AG09319 (cell line): ENCODE results near the gene ALDH8A1.

Experiments
- DNase-seq: peaks from one replicate; pipeline ENCODE4 v3.0.0-alpha.2; 2010; ENCODE audit warnings: low read depth; ENCODE audit errors: extremely low read depth
- CTCF ChIP-seq: IDR thresholded peaks from 2 replicates; pipeline ENCODE4 v1.5.1; 2011; ENCODE audit warnings: low read depth, mild to moderate bottlenecking, inconsistent platforms, low read length, moderate library complexity

Gene ALDH8A1, protein sequence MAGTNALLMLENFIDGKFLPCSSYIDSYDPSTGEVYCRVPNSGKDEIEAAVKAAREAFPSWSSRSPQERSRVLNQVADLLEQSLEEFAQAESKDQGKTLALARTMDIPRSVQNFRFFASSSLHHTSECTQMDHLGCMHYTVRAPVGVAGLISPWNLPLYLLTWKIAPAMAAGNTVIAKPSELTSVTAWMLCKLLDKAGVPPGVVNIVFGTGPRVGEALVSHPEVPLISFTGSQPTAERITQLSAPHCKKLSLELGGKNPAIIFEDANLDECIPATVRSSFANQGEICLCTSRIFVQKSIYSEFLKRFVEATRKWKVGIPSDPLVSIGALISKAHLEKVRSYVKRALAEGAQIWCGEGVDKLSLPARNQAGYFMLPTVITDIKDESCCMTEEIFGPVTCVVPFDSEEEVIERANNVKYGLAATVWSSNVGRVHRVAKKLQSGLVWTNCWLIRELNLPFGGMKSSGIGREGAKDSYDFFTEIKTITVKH

DNA sequence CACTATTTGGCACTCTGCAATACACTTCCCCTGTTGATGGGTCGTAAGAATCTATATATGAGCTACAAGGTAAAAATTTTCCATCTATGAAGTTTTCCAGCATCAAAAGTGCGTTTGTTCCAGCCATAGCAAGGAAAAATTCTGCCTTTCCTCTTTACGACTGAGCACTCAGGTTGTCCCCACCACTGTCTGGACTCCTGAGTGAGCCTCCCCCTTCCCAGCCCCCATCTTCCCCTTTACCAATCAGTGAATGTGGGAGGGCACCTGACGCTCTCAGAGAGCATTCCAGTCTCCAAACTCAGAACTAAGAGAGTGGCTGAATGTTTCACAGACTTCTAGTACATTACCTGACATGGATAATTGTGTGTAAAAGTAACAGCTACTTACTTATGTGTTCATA is at the start of gene ALDH8A1:
ALDH8A1 (minus strand) TSS at position 175 of the 400 bp plus-strand sequence; CDS start at position 127, 48 bp downstream.
- no peak for DNase-seq
- TF ChIP-seq CTCF: no peak

DNA sequence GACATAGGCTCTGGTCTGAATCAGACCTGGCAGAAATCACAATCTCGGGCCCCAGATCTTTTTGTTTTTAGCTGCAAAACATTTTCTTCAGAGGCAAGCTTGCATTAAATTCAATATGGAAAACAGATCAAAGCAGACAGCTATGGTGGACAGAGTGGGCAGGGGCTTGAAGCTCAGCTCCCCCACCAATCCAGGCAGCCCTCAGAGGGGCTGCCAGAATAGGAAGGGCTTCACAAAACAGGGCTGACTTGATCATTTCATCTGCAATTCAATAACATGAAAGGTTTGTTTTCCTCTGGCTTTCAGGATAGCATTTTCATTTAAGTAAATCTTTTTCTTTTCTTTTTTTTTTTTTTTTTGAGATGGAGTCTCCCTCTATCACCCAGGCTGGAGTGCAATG is 49.2 kb upstream of the ALDH8A1 start:
- no peak for DNase-seq
- TF ChIP-seq CTCF: no peak

- TF ChIP-seq CTCF: no peak
- no peak for DNase-seq
Observed at GRCh38 chr6:134997133-134997995, 47.5 kb upstream of the ALDH8A1 start.

- no peak for DNase-seq
- no peak for TF ChIP-seq CTCF
Observed at GRCh38 chr6:134995536-134995935, 45.6 kb upstream of the ALDH8A1 start.

DNA sequence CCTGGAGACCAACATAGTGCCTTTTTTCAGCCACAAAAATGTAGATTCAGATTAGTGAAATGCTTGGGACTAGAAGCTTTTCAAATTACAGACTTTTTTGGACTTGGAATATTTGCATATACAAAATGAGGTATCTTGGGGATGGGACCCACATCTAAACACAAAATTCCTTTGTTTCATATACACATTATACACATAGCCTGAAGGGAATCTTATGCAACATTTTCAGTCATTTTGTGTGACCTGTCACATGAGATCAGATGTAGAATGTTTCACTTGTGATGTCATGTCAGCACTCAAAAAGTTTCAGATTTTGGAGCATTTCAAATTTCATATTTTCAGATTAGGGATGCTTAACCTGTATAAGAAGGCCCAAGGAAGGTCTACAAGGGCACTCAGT is 44.5 kb upstream of the ALDH8A1 start:
- TF ChIP-seq CTCF: no peak

GRCh38 chr6:134992155-134992554 is 42.3 kb upstream of the ALDH8A1 start:
- no peak for TF ChIP-seq CTCF
- DNase-seq: no peak

More for the DNA sequence above, 44.5 kb upstream of the ALDH8A1 start:
- DNase-seq: no peak

GRCh38 chr6:134990262-134990661 is 40.4 kb upstream of the ALDH8A1 start:
- DNase-seq: no peak
- TF ChIP-seq CTCF: no peak
